ENCODE results near the gene AURKB. TPM values are rescaled to one million over a fixed set of nuclear protein-coding genes. Genes with fewer than 3 reads are reported as not detected.

AURKB gene
- polyA plus RNA-seq, 1 donor from 2014 or later, result 0.84 TPM

GRCh38 chr17:8204761-8205555, 5.4 kb downstream of the AURKB start:
- H3K9me3 ChIP-seq (ENCODE audit: low read length), result no peaks in the 10 kb centered on the region
- H3K27me3 ChIP-seq (ENCODE audit: insufficient read depth, low read depth, low read length), result no peaks in the 10 kb centered on the region
- no peak overlapping the region for H3K4me2 ChIP-seq (ENCODE audit: low read length)
- no peaks in the 10 kb centered on the region for H3F3A ChIP-seq (ENCODE audit: insufficient read depth, low read length, poor library complexity, severe bottlenecking)
- H4K20me1 ChIP-seq (ENCODE audit: insufficient read depth), result no peaks in the 10 kb centered on the region
- H2AFZ ChIP-seq (ENCODE audit: low read depth, low read length), result no peak overlapping the region
- TF ChIP-seq REST (IDR thresholded peaks at IDR 0.05; ENCODE audit: borderline replicate concordance) (no peak), EP300 (conservative IDR thresholded peaks at IDR 0.05; ENCODE audit: poor library complexity, severe bottlenecking) (no peak), TAF1 (IDR thresholded peaks at IDR 0.05; ENCODE audit: low read depth) (no peak), CTCF (IDR thresholded peaks at IDR 0.05; ENCODE audit: poor library complexity, severe bottlenecking) (no peak), POLR2AphosphoS5 (IDR thresholded peaks at IDR 0.05) (no peak), EZH2 (IDR thresholded peaks at IDR 0.05; ENCODE audit: borderline replicate concordance, insufficient read depth, low read length, poor library complexity, severe bottlenecking) (no peak), RAD21 (conservative IDR thresholded peaks at IDR 0.05) (no peak), SMC3 (conservative IDR thresholded peaks at IDR 0.05; ENCODE audit: poor library complexity) (no peak), MXI1 (conservative IDR thresholded peaks at IDR 0.05; ENCODE audit: poor library complexity, severe bottlenecking) (no peak)
- no peak overlapping the region for H3K27ac ChIP-seq (ENCODE audit: low read length)
- H3K9me2 ChIP-seq (ENCODE audit: insufficient read depth, low read length), result no peaks in the 10 kb centered on the region
- H3K9ac ChIP-seq (ENCODE audit: low read length), result no peak overlapping the region
- no peak overlapping the region for H3K4me3 ChIP-seq (ENCODE audit: low read length)
- H3K79me2 ChIP-seq (replicated peaks; ENCODE audit: insufficient read depth, low read length), result peaks cover 12% of the 10 kb centered on the region
- H3K36me3 ChIP-seq (ENCODE audit: insufficient read depth, low read length), result no peaks in the 10 kb centered on the region

- H3K36me3 ChIP-seq (ENCODE audit: insufficient read depth, low read length), result no peaks in the 10 kb centered on the region
- peak overlapping the region; percentile 97 for H2AFZ ChIP-seq (ENCODE audit: low read depth, low read length)
- no peaks in the 10 kb centered on the region for H3K79me2 ChIP-seq (replicated peaks; ENCODE audit: insufficient read depth, low read length)
- no peaks in the 10 kb centered on the region for H3K9me2 ChIP-seq (ENCODE audit: insufficient read depth, low read length)
- H3K27ac ChIP-seq (ENCODE audit: low read length), result peak overlapping the region; percentile 99
- H3K9ac ChIP-seq (ENCODE audit: low read length), result peak overlapping the region; percentile 79
- peaks cover 3% of the 10 kb centered on the region for H4K20me1 ChIP-seq (ENCODE audit: insufficient read depth)
- no peaks in the 10 kb centered on the region for H3K27me3 ChIP-seq (ENCODE audit: insufficient read depth, low read depth, low read length)
- peak overlapping the region; percentile 100 for H3K4me2 ChIP-seq (ENCODE audit: low read length)
- peak overlapping the region; percentile 67 for H3K4me3 ChIP-seq (ENCODE audit: low read length)
- peak; percentile 47 for TF ChIP-seq MXI1 (conservative IDR thresholded peaks at IDR 0.05; ENCODE audit: poor library complexity, severe bottlenecking)
- TF ChIP-seq CTCF (IDR thresholded peaks at IDR 0.05; ENCODE audit: poor library complexity, severe bottlenecking), result no peak
- TF ChIP-seq POLR2AphosphoS5 (IDR thresholded peaks at IDR 0.05), result peak; percentile 98
- TF ChIP-seq EZH2 (IDR thresholded peaks at IDR 0.05; ENCODE audit: borderline replicate concordance, insufficient read depth, low read length, poor library complexity, severe bottlenecking), result no peak
- peak; percentile 47 for TF ChIP-seq EP300 (conservative IDR thresholded peaks at IDR 0.05; ENCODE audit: poor library complexity, severe bottlenecking)
- peak; percentile 26 for TF ChIP-seq SMC3 (conservative IDR thresholded peaks at IDR 0.05; ENCODE audit: poor library complexity)
- TF ChIP-seq TAF1 (IDR thresholded peaks at IDR 0.05; ENCODE audit: low read depth), result peak; percentile 93
- TF ChIP-seq RAD21 (conservative IDR thresholded peaks at IDR 0.05), result no peak
- peak; percentile 95 for TF ChIP-seq REST (IDR thresholded peaks at IDR 0.05; ENCODE audit: borderline replicate concordance)
- peaks cover 18% of the 10 kb centered on the region for H3F3A ChIP-seq (ENCODE audit: insufficient read depth, low read length, poor library complexity, severe bottlenecking)
- H3K9me3 ChIP-seq (ENCODE audit: low read length), result no peaks in the 10 kb centered on the region
Observed at GRCh38 chr17:8192070-8192815, 18.1 kb downstream of the AURKB start.
